Hypothalamus (tissue), 51 donors: ENCODE data around the gene LARP4B.

Source experiments
- DNase-seq, 51 donors: peaks; one replicate each; lab custom pipeline; 2025; lab: John Stamatoyannopoulos, UW

Gene LARP4B

DNA sequence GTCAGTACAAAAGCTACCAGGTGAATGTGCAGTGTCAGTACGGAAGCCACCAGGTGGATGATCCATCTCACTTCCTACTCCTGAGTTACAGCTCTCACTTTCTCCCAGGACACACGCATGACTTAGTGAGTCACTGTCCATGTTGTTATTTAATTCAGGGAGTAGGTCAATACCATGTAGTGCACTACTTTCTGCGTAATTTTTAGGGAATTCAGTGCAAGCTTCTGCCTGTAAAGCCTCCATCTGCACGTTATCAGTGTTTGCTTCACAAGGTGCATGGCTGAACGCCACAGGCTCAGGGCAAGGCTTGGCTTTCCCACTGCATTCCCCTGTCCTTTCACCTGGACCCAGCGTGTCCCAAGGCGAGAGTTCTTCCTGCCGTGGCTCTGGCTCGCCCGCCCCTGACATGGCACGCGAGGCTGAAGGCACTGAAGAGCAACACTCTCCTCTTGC is 59.5 kb downstream of the LARP4B start:
- DNase-seq, result no peak

DNA sequence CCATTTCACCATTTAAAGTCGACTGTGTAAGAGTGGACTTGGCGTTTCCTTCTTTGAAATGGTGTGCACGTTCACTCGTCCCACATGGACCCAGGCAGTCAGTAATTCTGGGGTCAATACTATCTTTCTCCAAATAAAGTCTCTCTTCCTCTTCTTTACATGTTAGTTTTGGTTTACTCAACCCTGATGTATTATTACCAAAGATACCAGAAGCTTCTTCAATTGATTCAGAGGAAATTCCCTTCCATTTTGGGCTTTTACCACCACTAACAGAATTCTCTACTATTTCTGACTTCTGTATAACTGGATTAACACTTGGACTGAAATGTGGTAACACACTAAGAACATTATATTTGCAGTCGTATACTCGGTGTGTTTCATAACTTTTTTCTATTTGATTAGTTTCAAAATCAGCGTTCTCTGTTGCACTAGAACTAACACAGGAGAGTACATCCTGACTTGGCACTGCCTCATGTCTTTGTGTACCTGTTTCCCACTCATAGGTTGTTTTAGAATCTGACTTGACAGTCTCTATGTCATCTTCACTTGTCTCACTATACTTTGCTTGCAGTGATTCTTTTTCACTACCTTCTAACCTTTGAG is 60.8 kb downstream of the LARP4B start:
- no peak for DNase-seq

DNA sequence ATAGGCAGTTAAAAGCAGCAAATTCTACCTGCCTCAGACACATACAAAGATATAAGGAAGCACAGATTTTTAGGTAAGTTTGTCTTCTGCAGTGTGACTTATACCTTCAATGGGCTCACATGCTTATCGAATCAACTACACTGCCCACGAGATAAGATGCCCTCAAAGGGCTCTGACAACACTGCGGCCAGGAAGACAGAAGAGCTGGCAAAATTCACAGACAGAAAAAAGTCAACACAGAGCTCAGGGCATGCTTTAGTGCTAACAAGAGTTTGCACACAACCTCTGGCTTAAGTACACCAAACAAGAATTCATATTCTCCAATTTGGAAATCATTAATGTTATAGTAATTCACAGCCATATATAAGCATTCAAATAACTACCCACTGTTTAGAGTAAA is 62.3 kb downstream of the LARP4B start:
- no peak for DNase-seq

DNA sequence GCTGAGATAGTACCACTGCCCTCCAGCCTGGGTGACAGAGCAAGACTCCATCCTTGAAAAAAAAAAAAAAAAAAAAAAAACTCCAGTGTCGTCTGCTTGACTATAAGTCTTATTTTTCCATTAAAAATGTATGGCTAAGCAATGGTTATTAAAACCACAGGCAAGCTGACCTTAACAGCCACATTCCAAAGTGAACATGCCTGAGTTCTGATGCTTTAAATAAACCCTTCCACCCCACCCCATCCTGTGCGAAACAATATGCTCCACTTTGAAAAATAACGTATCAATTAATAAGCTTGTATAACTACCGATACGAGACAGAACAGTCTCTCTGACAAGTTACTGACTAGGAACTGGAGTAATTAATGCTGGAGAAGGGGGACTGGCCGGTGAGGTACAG is 63.7 kb downstream of the LARP4B start:
- DNase-seq, result peak in 1 of 51 donors; percentile 24

DNA sequence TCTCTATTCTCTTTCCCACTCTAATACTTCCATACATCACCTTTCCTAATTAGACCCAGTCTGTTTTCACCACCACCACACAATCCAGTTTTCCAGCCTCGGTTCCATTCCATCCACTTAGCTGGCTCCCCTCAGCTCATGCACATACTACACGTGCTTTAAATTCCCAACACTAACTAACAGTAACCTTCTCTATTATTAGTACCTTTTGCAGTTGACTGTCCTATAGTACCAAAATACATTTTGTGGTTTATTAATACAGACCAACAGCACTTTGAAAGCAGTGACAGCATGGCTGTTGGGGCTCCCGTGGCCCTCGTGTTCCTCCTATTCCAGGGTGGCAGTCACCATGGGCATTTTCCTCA is 64.9 kb downstream of the LARP4B start:
- no peak for DNase-seq

DNA sequence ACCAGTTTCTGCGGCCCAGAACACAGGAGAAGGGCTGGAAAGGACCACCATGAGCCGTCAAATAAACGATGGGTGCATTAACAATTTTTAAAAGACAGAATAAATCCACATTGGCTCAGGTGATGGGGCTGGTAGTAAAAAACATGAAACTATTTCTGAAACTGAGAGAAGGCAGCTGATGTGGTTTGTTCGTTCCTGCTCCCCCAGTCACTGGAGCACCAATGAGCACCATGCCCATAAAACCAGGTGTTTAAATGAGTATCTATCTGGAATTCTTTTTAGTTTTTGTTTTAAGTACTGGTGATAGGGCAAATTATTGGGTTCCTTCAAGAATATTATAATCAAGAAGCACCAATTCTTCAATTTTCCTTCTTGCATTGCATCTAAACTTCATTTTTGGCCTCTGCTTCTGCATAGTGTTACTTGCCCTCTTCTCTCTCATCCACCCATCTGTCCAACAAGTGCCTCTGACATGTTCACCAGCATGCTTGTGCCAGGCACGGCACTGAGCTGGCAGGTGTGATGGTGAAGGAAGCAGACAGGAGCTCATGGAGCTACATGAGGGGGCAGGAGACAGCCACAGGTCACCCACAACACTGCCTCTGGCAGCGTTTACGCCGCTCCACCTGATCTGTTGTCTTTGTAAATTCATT is 65.5 kb downstream of the LARP4B start:
- no peak for DNase-seq

DNA sequence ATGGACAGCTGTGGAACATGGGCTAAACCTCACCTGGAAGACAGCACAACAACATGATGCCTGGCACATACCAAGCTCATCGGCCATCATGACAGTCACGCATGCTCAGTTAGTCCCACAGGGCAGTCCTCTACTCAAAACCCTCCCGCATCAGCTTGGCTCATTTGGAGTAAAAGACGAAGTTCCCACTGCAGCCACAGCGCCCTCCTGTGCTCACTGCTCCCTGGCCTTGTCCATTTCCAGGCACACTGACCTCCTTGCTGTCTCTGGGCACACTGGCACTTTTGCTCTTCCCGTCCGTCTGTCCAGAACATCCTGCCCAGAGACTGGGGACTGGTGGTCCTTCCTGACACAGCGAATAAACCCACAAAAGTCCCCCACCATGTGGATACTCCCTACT is 66.2 kb downstream of the LARP4B start:
- no peak for DNase-seq

DNA sequence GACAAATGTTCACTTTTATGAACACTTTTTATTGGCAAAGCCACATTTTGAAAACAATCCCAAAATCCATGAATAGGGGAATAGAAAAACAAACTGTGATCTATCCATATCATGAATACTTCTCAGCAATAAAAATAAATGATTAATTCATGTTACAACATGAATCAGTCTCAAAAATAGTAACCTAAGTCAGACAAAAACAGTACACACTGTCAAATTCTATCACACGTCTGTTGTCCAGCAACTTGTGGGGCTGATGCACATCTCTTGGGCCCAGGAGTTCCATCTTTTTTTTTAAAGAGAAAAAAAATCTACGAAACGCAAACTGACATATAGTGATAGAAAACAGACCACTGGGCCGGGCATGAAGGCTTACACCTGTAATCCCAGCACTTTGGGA is 71.0 kb downstream of the LARP4B start:
- DNase-seq, result no peak

DNA sequence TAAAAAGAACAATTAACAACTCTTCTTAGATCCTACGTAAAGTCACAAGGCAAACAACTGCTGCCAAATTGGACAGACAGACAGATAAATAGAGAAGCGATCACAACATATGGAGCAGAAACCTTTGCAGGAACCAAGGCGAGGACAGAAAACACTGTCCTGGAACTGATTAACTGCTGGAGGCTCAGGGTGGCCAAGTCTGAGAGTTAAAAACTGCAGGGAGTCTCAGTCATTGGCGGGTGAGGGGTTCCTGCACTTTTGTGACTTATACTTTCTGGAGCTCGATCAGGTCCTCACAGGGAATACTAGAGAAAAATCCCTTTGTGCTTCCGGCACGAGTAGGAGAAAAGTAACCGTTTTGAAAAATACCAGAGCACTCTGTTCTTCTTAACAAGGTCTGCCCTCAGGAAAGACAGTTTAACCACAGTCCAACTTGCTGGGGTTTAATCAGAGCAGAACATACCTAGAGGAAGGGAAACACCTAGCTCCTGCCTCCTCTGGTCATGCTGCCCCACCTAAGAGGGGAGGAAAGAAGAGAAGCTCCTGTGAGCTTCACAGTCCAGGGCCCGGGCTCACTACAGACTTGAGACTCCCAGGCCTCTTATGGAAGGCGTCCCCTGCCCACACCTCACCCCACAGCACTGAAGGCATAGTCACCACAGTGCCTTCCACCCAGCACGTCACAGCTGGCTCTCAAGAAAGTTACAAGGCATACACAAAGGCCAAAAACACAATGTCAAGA is 74.9 kb downstream of the LARP4B start:
- DNase-seq, result no peak

DNA sequence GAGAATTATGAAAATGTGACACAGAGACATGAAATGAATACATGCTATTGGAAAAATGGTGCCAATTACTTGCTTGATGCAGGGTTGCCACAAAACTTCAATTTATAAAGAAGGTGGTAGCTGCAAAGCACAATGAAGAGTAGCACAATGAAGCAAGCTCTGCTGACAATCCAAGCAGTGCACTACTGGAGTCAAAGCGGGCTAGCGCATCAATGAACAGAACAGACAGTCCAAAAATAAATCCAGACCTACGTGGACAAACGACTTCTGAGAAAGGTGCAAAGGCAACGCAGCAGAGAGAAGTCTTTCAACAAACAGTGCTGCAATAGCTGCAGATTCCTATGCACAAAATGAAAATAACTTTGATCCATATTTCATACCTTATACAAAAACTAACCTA is 75.8 kb downstream of the LARP4B start:
- DNase-seq, result no peak

DNA sequence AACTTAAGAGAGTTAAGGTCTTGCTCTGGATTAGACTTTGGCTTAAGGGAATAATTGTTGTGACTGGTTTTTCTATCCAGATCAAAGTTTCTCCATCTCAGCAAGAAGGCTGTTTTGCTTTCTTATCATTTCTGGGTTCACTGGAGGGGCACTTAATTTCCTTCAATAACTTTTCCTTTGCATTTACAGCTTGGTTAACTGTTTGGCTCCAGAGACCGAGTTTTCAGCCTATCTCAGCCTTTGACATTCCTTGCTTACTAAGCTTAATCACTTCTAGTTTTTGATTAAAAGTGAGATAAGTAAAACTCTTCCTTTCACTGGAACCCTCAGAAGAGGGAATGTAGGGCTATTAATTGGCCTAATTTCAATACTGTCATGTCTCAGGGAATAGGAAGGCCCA is 76.4 kb downstream of the LARP4B start:
- no peak for DNase-seq

DNA sequence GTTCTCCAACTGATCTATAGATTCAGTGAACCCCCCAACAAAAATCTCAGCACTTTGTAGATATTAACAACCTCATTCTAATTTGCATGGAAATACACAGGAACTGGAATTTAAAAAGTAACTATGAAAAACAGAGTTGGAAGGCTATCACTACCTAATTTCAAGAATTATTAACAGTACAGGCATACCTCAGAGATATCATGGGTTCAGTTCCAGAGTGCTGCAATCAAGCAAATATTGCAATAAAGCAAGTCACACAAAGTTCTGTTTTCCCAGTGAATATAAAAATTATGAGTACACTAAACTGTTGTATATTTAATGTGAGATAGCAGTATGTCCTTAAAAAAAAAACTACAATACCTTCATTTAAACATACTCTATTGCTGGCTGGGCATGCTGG is 78.5 kb downstream of the LARP4B start:
- no peak for DNase-seq

DNA sequence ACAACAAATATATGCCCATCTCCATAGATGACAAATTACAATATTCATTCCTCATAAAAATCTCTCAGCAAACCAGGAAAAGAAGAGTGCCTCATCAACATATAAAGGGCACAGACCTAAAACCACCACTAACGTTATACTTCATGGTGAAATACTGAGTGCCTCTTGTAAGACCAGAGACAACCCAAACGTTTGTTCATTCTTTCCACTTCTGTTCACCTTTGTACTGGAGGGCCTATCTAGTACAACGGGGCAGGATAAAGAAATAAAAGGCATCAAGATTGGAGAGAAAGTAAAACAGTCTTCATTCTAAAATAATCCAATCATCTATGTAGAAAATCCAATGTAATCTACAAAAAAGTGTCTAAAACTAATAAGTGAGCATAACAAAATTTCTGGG is 79.1 kb downstream of the LARP4B start:
- DNase-seq, result no peak

DNA sequence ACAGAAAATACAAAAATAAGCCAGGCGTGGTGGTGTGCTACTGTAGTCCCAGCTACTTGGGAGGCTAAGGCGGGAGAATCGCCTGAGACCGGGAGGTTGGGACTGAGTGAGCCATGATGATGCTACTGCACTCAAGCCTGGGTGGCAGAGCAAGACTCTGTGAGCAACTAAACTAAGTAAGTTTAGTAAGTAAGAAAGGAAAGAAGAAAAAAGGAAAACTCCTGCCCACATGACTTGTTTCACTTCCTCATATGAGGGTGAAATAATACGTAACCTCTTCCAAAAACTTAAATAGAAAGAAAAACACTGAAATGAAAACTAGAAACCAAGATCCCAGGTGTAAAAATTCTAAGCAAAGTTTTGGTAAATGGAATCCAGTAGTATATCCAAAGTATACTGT is 79.6 kb downstream of the LARP4B start:
- no peak for DNase-seq

DNA sequence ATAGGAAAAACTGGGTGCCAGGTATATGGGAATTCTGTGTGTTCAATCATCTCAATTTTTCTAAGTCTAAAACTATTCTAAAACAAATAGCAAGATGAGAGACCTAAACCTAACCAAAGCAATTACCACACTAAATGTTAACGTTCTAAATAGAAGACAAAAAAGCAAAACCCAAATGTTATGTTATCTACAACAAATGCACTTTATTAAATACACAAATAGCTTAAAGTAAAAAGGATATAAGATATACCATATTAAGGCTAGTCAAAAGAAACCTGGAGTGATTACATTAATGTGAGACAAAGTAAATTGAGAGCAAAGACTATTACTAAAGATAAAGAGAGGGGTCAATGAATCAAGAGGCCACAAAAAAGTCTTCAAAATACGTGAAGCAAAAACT is 81.4 kb downstream of the LARP4B start:
- no peak for DNase-seq

DNA sequence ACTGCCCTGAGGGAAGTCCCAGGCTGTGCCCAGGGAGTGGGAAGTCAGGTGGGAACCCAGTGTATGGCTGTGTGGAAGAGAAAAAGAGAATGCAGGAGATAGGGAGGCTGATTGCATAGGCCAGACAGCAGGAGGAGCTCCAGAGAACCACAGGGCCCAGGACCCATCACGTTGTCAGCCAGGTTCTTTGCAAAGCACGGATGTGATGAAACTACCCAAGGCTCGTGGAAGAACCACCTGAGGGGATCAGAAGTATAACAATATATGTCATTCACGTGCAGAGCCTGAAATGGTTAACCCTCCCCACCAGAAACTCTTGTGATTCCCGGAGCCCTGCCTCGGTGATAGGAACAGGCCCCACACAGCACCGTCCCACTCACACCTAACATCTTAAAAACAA is 83.6 kb downstream of the LARP4B start:
- DNase-seq, result peak in 1 of 51 donors; percentile 12

DNA sequence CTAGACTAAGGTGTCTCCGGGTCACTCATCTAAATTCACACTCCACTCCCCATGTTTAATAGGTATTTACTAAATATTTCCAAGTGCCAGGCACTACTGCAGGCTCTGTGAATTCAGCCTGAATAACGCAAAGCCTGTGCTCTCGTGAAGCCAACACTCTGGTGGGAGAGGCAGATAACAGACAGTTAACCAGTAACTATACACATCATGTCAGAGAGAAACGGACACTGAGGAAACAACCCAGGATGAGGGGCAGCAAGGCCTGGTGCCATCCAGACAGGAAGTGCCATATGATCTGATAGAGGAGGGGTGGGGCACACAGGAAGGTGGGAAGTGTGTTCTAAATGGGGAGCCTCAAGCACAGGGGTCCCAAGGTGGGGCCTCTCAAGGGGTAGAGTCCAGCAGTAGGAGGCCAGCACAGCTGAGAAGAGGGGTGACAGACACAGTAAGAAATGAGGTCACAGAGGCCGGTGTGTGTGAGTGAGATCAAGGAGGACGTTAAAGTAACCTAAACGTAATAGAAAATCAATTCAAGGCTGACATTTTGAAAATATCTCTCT is 85.3 kb downstream of the LARP4B start:
- DNase-seq, result no peak

DNA sequence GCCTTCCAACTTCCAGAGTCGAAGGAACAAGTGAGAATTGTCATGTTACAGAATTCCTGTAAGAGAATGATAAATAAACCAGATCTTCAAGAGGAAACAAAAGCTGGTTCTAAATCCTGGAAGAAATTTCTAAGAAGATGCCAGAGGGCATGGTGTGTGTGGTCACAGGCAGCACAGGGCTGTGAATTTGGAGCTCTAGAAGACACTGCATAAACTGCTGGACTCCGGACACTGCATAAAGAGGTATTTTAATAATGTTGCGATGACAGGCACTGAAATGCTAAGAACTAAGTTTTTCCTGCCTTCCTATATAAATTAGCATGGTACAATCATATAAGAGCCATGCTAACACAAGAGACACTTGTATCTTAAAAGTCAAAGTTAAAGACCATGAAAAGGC is 86.0 kb downstream of the LARP4B start:
- no peak for DNase-seq

DNA sequence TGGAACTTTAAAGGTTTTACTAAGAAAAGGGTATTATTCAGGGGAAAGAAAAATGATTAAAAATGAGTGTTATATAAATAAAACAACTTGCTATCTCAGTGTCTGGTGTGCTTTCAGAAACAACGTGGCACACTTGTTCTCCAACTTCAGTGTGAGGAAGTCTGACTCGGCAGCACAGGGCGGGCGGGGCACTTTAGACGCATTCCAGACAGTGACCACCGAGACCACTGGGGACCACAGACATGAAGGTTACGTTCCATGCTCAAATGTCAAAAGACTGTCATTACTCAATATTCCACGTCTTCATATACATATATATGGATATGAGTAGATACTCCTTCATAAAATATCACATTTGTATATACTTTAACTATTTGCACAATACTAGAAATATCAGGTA is 87.0 kb downstream of the LARP4B start:
- DNase-seq, result no peak

DNA sequence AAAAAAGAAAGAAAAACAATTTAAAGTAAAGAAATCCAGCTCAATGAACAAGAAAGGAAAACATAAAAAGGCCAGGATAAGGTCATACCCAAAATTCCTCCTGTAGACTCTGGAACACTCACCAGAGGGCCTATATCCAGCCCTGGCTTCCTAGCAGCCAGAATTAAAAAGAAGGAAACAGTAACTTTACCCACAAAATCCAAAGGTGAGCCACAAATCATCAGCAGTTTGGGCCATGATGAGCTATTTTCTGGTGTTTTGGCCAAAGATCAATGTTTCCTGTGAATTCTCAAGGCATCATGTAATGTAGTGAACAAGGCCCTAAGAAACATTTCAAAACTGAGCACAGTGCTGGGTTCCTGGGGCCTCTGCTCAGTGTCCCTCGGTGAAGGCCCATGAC is 87.8 kb downstream of the LARP4B start:
- DNase-seq, result no peak

DNA sequence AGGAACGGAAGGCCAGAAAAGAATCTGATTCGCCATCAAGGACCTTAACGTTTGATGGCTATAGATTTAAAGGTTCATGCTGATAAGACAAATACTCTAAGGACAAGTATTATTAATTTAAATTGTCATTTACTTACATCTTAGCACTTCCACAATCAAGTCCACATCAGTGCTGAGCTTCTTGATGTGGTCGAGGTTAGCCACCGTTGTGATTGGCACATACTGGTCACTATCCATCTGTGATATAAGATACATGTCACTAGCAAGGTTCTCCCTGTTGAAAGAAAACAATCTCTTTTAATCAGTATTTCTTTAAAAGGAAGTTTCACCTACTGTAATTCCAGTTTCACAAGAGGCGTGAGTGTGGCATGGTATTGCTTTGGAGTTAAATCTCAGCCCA is 88.7 kb downstream of the LARP4B start:
- DNase-seq, result no peak

DNA sequence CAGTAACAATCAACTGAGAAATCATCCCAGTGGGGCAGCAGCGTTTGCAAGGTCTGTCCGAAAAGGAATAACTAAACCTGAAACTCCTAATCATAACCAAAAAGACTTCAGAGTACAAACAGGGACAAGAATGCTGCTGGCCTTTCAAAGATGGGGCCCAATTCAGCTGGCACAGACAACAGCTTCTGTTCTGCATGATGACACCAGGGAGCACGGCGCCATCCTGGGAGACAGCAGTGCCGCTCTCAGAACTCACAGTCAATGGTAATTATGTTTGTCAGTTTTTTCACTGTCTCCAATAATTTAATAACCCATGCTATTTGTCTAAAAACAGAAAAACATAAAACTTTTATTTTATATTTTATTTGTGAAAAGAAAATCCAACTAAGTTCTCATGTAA is 90.0 kb downstream of the LARP4B start:
- DNase-seq, result peak in 7 of 51 donors; percentile 10 to 37 (median 14)
